K562 (cell line): ENCODE data around the gene MACROH2A2. TPM values are rescaled to one million over a fixed set of nuclear protein-coding genes. Genes with fewer than 3 reads are reported as not detected.
A peak's percentile ranks its signal among the peaks of the same experiment; 100 is the strongest.

Experiments
- ARID2 ChIP-seq: fragments of 450-650 bp; IDR thresholded peaks from 2 replicates; pipeline ENCODE4 v1.6.1; 2017; ENCODE audit warnings: antibody characterized with exemption, mild to moderate bottlenecking
- ATF3 ChIP-seq, 2 experiments: fragments of 450-650 bp in 1 of 2; sonication (generic) in 1 of 2; formaldehyde crosslinking in 1 of 2; IDR thresholded peaks in 1 of 2; conservative IDR thresholded peaks in 1 of 2; 2 replicates each; pipeline versions ENCODE4 v1.6.1 to v1.8.1; 2016 to 2023; ENCODE audit warnings: mild to moderate bottlenecking in 2 of 2, moderate library complexity in 2 of 2, inconsistent platforms in 1 of 2, missing genetic modification reagents in 1 of 2
- BHLHE40 ChIP-seq: IDR thresholded peaks from 2 replicates; pipeline ENCODE4 v1.6.1; 2011; ENCODE audit warnings: low read length, improper control_type of control experiment
- CHD1 ChIP-seq: fragments of 200-600 bp; sonication (generic); IDR thresholded peaks from one replicate; pipeline ENCODE4 v1.6.1; 2012; ENCODE audit warnings: mild to moderate bottlenecking, moderate library complexity, low read length, inconsistent platforms
- CTCF ChIP-seq, 3 experiments: IDR thresholded peaks in 2 of 3; conservative IDR thresholded peaks in 1 of 3; 2 replicates each; pipeline ENCODE4 v1.5.1; 2011 to 2012; ENCODE audit warnings: low read length in 3 of 3, mild to moderate bottlenecking in 3 of 3, control low read depth in 2 of 3, improper control_type of control experiment in 1 of 3, inconsistent platforms in 1 of 3, low read depth in 1 of 3, mixed read lengths in 1 of 3, moderate library complexity in 1 of 3; ENCODE audit not compliant: insufficient read depth in 2 of 3
- DNMT1 ChIP-seq: fragments of 450-650 bp; IDR thresholded peaks from 2 replicates; pipeline ENCODE4 v1.6.1; 2016; ENCODE audit warnings: antibody characterized with exemption, mild to moderate bottlenecking
- EP400 ChIP-seq: fragments of 450-650 bp; IDR thresholded peaks from 2 replicates; pipeline ENCODE4 v1.6.1; 2017; ENCODE audit warnings: antibody characterized with exemption, mild to moderate bottlenecking, moderate library complexity
- ESRRA ChIP-seq: fragments of 450-650 bp; IDR thresholded peaks from 2 replicates; pipeline ENCODE4 v1.6.1; 2014; ENCODE audit warnings: low read depth, mild to moderate bottlenecking, moderate library complexity, borderline replicate concordance
- FOSL1 ChIP-seq: fragments of 200-800 bp; sonication (Bioruptor generic); conservative IDR thresholded peaks from 2 replicates; pipeline ENCODE4 v1.6.1; 2016; ENCODE audit warnings: missing genetic modification characterization, missing compliant biosample characterization
- GTF2E2 ChIP-seq: fragments of 200-800 bp; sonication (Bioruptor generic); IDR thresholded peaks from 2 replicates; pipeline ENCODE4 v1.6.1; 2016; ENCODE audit warnings: missing genetic modification characterization, missing compliant biosample characterization
- HMGN3 ChIP-seq: IDR thresholded peaks from 2 replicates; pipeline ENCODE4 v1.6.1; 2011; ENCODE audit warnings: borderline replicate concordance, low read depth, mild to moderate bottlenecking, mixed read lengths, low read length; ENCODE audit not compliant: insufficient read length; ENCODE audit errors: extremely low read depth
- HSF4 ChIP-seq: fragments of 250-450 bp; sonication (Bioruptor Pico); IDR thresholded peaks from 2 replicates; pipeline ENCODE4 v2.1.2; 2022; ENCODE audit warnings: mild to moderate bottlenecking, moderate library complexity, borderline replicate concordance
- JUND ChIP-seq, 2 experiments: IDR thresholded peaks; 2 replicates in 1 of 2; 3 replicates in 1 of 2; pipeline ENCODE4 v1.6.1; 2011; ENCODE audit warnings: borderline replicate concordance in 2 of 2, low read depth in 2 of 2, low read length in 2 of 2, improper control_type of control experiment in 1 of 2, missing biosample characterization in 1 of 2, missing genetic modification characterization in 1 of 2, missing genetic modification reagents in 1 of 2
- MAX ChIP-seq: sonication (generic); formaldehyde crosslinking; IDR thresholded peaks from 2 replicates; pipeline ENCODE4 v1.9.0; 2022; ENCODE audit warnings: mild to moderate bottlenecking, missing genetic modification reagents
- MBD2 ChIP-seq: sonication (generic); IDR thresholded peaks from 2 replicates; pipeline ENCODE4 v1.6.1; 2016; ENCODE audit warnings: low read depth, borderline replicate concordance
- NEUROD1 ChIP-seq: fragments of 150-350 bp; IDR thresholded peaks from 2 replicates; pipeline ENCODE4 v1.6.1; 2014; ENCODE audit warnings: borderline replicate concordance, low read length, low read depth; ENCODE audit not compliant: partially characterized antibody
- NONO ChIP-seq, 2 experiments: fragments of 200-400 bp in 1 of 2; fragments of 450-650 bp in 1 of 2; formaldehyde crosslinking in 1 of 2; IDR thresholded peaks; 2 replicates each; pipeline ENCODE4 v1.6.1; 2017; ENCODE audit warnings: low read depth in 2 of 2, mild to moderate bottlenecking in 2 of 2, moderate library complexity in 2 of 2, low read length in 1 of 2
- RB1 ChIP-seq: fragments of 450-650 bp; IDR thresholded peaks from 2 replicates; pipeline ENCODE4 v1.6.1; 2017; ENCODE audit warnings: low read depth, mild to moderate bottlenecking
- TAF15 ChIP-seq: fragments of 200-400 bp; formaldehyde crosslinking; IDR thresholded peaks from 2 replicates; pipeline ENCODE4 v1.6.1; 2017; ENCODE audit warnings: mild to moderate bottlenecking, low read depth, low read length, moderate library complexity
- U2AF1 ChIP-seq: fragments of 200-400 bp; formaldehyde crosslinking; optimal IDR thresholded peaks from 2 replicates; pipeline ENCODE3; 2017; ENCODE audit warnings: mild to moderate bottlenecking, low read depth, low read length, moderate library complexity
- ZNF277 ChIP-seq: fragments of 250-450 bp; sonication (Bioruptor Pico); IDR thresholded peaks from 2 replicates; pipeline ENCODE4 v1.8.0; 2022; ENCODE audit warnings: inconsistent platforms, mild to moderate bottlenecking, moderate library complexity, borderline replicate concordance
- polyA plus RNA-seq, 8 experiments: library from polyadenylated mRNA; depleted of rRNA in 4 of 8; stranded (reverse) in 5 of 8; unstranded in 3 of 8; fragments of >200 nt; fragmentation: Nextera tagmentation in 2 of 8; fragmentation: Illumina TruSeq in 1 of 8; extraction: Ambion mirVana in 2 of 8; extraction: Trizol in 1 of 8; gene quantifications; 2 replicates each; pipeline versions ENCODE4 v1.2.1 to v1.2.3, GENCODE V29; 2011 to 2014; ENCODE audit warnings: inconsistent platforms in 1 of 8, missing spikeins in 1 of 8
- total RNA-seq, 7 experiments: library from RNA; depleted of rRNA in 6 of 7; stranded (reverse); fragments of >200 nt in 6 of 7; fragmentation: Illumina TruSeq in 2 of 7; extraction: Trizol in 2 of 7; gene quantifications; 2 replicates each; pipeline versions ENCODE4 v1.2.1 to v1.2.3, GENCODE V29; 2011 to 2021; ENCODE audit warnings: low replicate concordance in 1 of 7

MACROH2A2 gene
- total and polyA plus RNA-seq, 9 of the 15 experiments (the other 6 are each of a cell fraction or from before 2014, with no cell fraction given), result 0.07 TPM; not detected in 8

- TF ChIP-seq BHLHE40 (peak; percentile 79), JUND (IDR thresholded peaks at IDR 0.05; ENCODE audit: borderline replicate concordance, low read depth, low read length) (peak; percentile 19; the same call in 1 of the 2 replicates), JUND (tag; IDR thresholded peaks at IDR 0.05; ENCODE audit: borderline replicate concordance, low read depth, low read length) (no peak; the same call in 2 of the 3 replicates), U2AF1 (no peak), NONO (IDR thresholded peaks at IDR 0.05; ENCODE audit: low read depth in 2 of 2, low read length in 1 of 2) (0 out of 4 replicates have a peak, but pooled peaks of 1 of the 2 experiments have one; percentile 31), HMGN3 (peak; percentile 33), ATF3 (IDR thresholded peaks at IDR 0.05) (no peak), ATF3 (CRISPR knock-in tag; conservative IDR thresholded peaks at IDR 0.05) (no peak), ARID2 (no peak), CHD1 (peak; percentile 12), ZNF277 (CRISPR knock-in tag) (no peak), RB1 (peak; percentile 91), DNMT1 (no peak), MBD2 (no peak), GTF2E2 (tag) (0 out of 2 replicates have a peak, but pooled peaks have one; percentile 29), NEUROD1 (peak; percentile 5), ESRRA (peak; percentile 99), TAF15 (no peak), CTCF (IDR thresholded peaks at IDR 0.05 in 2 of 3, conservative IDR thresholded peaks at IDR 0.05 in 1 of 3; ENCODE audit: insufficient read depth in 2 of 3, low read depth in 1 of 3, low read length in 3 of 3) (0 out of 6 replicates have a peak, but pooled peaks of 1 of the 3 experiments have one; percentile 1), EP400 (peak; percentile 70), HSF4 (CRISPR knock-in tag) (no peak), MAX (CRISPR knock-in tag) (peak; percentile 16; the same call in 1 of the 2 replicates), FOSL1 (peak; percentile 67)
Measured at GRCh38 chr10:70132098-70133029, 79.7 kb downstream of the MACROH2A2 start, which contains the start of gene AIFM2 (continued).
